Adipocyte (in vitro differentiated cells): ENCODE measurements around the gene RAVER1.
A peak's percentile ranks its signal among the peaks of the same experiment; 100 is the strongest.
"Not testable (repeated sequence)": the region's sequence is repeated elsewhere in the genome, so short reads cannot be mapped to it uniquely, and the experiment has no call there.

Source experiments
- DNase-seq: peaks from one replicate; pipeline ENCODE4 v3.0.0-alpha.2; 2015; ENCODE audit warnings: low read depth
- H3K27me3 ChIP-seq: replicated peaks from 2 replicates; pipeline ENCODE4 v1.7.0; 2013; ENCODE audit warnings: mild to moderate bottlenecking, low read length, moderate library complexity; ENCODE audit not compliant: control insufficient read depth, insufficient read depth
- H3K36me3 ChIP-seq: 2 replicates; pipeline ENCODE4 v1.7.0; 2013; ENCODE audit warnings: low read length, mild to moderate bottlenecking, moderate library complexity; ENCODE audit not compliant: control insufficient read depth, insufficient read depth, severe bottlenecking
- H3K4me1 ChIP-seq: 2 replicates; pipeline ENCODE4 v1.7.0; 2013; ENCODE audit warnings: mild to moderate bottlenecking, low read length, moderate library complexity; ENCODE audit not compliant: control insufficient read depth, insufficient read depth
- H3K4me3 ChIP-seq: 2 replicates; pipeline ENCODE4 v1.7.0; 2013; ENCODE audit warnings: mild to moderate bottlenecking, low read length, moderate library complexity
- H3K9ac ChIP-seq: 2 replicates; pipeline ENCODE4 v1.7.0; 2013; ENCODE audit warnings: mild to moderate bottlenecking, low read length, moderate library complexity
- H3K9me3 ChIP-seq: 2 replicates; pipeline ENCODE4 v1.7.0; 2013; ENCODE audit warnings: mild to moderate bottlenecking, low read length, moderate library complexity; ENCODE audit not compliant: control insufficient read depth

RAVER1 gene, protein sequence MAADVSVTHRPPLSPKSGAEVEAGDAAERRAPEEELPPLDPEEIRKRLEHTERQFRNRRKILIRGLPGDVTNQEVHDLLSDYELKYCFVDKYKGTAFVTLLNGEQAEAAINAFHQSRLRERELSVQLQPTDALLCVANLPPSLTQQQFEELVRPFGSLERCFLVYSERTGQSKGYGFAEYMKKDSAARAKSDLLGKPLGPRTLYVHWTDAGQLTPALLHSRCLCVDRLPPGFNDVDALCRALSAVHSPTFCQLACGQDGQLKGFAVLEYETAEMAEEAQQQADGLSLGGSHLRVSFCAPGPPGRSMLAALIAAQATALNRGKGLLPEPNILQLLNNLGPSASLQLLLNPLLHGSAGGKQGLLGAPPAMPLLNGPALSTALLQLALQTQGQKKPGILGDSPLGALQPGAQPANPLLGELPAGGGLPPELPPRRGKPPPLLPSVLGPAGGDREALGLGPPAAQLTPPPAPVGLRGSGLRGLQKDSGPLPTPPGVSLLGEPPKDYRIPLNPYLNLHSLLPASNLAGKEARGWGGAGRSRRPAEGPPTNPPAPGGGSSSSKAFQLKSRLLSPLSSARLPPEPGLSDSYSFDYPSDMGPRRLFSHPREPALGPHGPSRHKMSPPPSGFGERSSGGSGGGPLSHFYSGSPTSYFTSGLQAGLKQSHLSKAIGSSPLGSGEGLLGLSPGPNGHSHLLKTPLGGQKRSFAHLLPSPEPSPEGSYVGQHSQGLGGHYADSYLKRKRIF

GRCh38 chr19:10332965-10333757 lies at the start of gene RAVER1:
Gene RAVER1 (minus strand): TSS chr19:10333529. CDS start chr19:10333507, 22 bp downstream.
- H3K9ac ChIP-seq: peak within 1 kb of the TSS; percentile 91
- peaks cover 11% of the 10 kb centered on the region for H3K4me1 ChIP-seq
- peak; percentile 99 for DNase-seq
- H3K4me3 ChIP-seq: peak within 1 kb of the TSS; percentile 88
- no peaks in the 10 kb centered on the region for H3K9me3 ChIP-seq
- no peaks in the 10 kb centered on the region for H3K27me3 ChIP-seq
- H3K36me3 ChIP-seq: peaks cover 22% of the 10 kb centered on the region

GRCh38 chr19:10383223-10383499 lies 49.8 kb upstream of the RAVER1 start:
- DNase-seq, H3K36me3 ChIP-seq, H3K4me3 ChIP-seq, H3K9me3 ChIP-seq, H3K9ac ChIP-seq, H3K27me3 ChIP-seq: not testable (repeated sequence)
- H3K4me1 ChIP-seq: peaks cover 12% of the 10 kb centered on the region

DNA sequence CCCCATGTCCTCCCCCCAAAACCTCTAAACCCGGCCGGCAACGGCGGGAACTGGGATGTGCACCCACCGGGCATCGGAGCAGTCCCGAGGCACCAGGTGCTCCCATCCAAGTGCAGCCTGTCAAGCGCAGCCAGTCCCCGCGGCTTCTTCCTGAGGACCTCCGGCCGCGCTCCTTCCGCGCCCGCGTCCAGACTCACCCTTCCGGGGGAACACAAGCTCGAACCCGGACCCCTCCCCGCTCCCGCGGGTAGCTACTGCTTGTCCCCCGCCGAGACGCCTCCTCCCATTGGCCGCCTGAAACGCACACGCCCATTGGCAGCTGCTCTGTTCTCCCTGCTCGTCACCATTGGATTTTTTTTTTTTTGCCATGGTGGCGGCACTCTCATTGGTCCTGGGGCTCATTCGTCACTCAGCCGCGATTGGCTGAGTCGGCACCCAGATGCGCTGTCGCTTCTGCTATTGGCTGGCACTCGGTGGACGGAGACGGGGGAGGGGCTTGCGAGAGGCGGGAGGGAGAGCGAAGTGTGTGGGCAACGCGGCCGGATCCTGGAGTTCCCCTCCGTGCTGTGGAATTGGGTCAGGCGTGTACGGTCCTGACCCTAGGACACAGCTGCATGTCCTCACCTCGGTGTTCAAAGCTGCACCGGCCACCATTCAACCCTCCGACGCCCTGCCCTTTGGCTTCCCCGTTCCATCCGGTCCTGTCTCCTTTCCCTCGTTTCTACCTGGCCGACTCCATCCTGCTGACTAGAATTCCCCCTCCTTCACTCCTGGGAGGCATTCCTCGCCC lies 47.2 kb upstream of the RAVER1 start, which contains the start of gene TYK2:
Gene TYK2 (minus strand): TSS at position 260 of the 790 bp plus-strand sequence. CDS start 2,166 bp downstream, outside the sequence.
- Histone ChIP-seq H3K36me3 (peaks cover 12% of the 10 kb centered on the region), H3K4me1 (peaks cover 12% of the 10 kb centered on the region), H3K9me3 (no peaks in the 10 kb centered on the region), H3K4me3 (peak within 1 kb of the TSS; percentile 88), H3K9ac (peak within 1 kb of the TSS; percentile 90), H3K27me3 (no peaks in the 10 kb centered on the region)
- DNase-seq: peak; percentile 99

DNA sequence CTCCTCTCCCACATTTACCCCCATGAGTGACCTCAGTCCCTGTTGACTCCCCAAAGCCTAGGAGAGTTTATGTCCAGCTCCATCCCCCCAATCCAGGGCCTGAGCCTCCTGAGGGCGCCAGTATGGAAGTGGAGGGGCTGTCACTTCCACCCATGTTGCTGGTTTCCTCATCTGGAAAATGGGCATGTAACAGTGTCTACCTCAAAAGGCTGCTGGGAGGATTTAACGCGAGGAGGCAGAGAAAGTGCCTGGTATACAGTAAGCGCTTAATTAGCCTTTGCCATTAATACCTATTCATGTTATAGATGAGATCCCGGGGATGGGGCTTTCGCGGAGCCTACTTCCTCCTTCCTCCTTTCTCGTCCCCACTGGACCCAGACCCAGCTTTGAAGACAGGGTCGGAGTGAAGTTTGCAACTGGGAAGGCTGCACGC lies 46.6 kb upstream of the RAVER1 start:
- DNase-seq: peak; percentile 32
- H3K4me3 ChIP-seq: peak overlapping the region; percentile 88
- H3K27me3 ChIP-seq: no peaks in the 10 kb centered on the region
- H3K4me1 ChIP-seq: peaks cover 12% of the 10 kb centered on the region
- peaks cover 17% of the 10 kb centered on the region for H3K36me3 ChIP-seq
- H3K9ac ChIP-seq: peak overlapping the region; percentile 90
- no peaks in the 10 kb centered on the region for H3K9me3 ChIP-seq

- H3K4me3 ChIP-seq: no peak overlapping the region
- H3K9me3 ChIP-seq: no peaks in the 10 kb centered on the region
- peaks cover 23% of the 10 kb centered on the region for H3K36me3 ChIP-seq
- peaks cover 12% of the 10 kb centered on the region for H3K4me1 ChIP-seq
- no peak overlapping the region for H3K9ac ChIP-seq
- H3K27me3 ChIP-seq: no peaks in the 10 kb centered on the region
- DNase-seq: no peak
These were observed 44.8 kb upstream of the RAVER1 start for GRCh38 chr19:10378124-10378523.

DNA sequence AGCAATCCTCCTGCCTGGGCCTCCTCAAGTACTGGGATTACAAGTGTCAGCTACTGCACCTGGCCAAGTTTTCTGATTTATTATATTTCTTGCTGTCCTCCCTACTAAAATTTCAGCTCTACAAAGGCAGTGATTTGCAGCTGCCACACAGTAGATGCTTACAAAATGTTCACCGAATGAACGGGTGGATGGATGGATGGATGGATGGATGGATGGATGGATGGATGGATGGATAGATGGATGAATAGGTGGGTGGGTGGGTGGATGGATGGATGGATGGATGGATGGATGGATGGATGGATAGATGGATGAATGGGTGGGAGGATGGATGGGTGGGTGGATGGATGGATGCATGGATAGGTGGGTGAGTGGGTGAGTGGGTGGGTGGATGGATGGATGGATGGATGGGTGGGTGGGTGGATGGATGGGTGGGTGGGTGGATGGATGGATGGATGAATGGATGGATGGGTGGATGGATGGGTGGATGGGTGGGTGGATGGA lies 43.9 kb upstream of the RAVER1 start:
- H3K9ac ChIP-seq, H3K9me3 ChIP-seq, H3K4me3 ChIP-seq, H3K27me3 ChIP-seq, DNase-seq: not testable (repeated sequence)
- H3K4me1 ChIP-seq: peaks cover 12% of the 10 kb centered on the region
- peaks cover 23% of the 10 kb centered on the region for H3K36me3 ChIP-seq

GRCh38 chr19:10374931-10375330 lies 41.6 kb upstream of the RAVER1 start:
- Histone ChIP-seq H3K9ac (no peak overlapping the region), H3K36me3 (peaks cover 27% of the 10 kb centered on the region), H3K27me3 (no peaks in the 10 kb centered on the region), H3K4me1 (peaks cover 6% of the 10 kb centered on the region), H3K4me3 (no peak overlapping the region), H3K9me3 (no peaks in the 10 kb centered on the region)
- DNase-seq: no peak

DNA sequence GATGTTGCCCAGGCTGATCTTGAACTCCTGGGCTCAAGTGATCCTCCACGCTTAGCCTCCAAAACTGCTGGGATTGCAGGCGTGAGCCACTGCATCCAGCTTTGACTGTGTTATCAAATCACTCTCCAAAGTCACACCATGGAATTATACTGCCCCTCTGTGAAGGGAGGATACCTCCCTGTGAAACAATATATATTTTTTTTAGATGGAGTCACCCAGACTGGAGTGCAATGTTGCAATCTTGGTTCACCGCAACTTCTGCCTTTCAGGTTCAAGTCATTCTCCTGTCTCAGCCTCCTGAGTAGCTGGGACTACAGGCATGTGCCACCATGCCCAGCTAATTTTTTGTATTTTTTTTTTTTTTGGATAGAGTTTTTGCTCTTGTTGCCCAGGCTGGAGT lies 39.4 kb upstream of the RAVER1 start:
- no peak for DNase-seq
- H3K36me3 ChIP-seq: peaks cover 36% of the 10 kb centered on the region
- H3K9me3 ChIP-seq: no peaks in the 10 kb centered on the region
- H3K4me1 ChIP-seq: no peaks in the 10 kb centered on the region
- no peaks in the 10 kb centered on the region for H3K27me3 ChIP-seq
- H3K9ac ChIP-seq: no peak overlapping the region
- H3K4me3 ChIP-seq: no peak overlapping the region

DNA sequence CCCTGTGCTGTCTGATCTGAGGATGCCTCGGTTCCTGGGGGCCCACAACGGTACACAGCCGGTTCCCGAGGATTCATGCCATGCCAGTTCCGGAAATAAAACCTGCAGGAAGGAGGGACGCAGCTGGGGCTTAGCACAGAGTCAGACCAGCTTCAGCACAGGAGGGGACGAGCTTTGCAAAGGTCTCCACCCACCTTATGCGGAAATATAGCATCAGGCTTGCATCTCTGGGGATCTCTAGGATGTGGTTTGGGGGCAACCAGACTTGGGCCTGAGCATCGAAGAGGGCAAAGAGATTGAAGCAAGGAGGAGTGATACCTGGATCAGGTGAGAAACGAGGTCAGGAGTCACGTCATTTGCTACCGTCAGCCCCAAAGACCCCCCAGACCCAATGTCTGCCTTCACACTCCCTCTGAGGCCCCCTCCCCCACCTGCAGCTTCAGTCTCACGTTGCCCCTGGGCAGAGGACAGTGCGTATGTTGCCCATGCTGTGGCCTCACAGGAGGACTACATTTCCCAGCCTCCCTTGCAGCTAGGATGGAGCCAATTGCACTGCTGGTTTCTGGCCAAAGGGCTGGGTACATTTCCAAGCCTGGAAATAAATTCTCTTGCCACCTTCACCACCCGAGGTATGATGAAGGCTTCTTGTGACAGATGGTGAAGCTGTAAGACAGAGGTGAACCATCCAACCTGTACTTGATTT lies 34.9 kb upstream of the RAVER1 start:
- no peaks in the 10 kb centered on the region for H3K27me3 ChIP-seq
- H3K9ac ChIP-seq: no peak overlapping the region
- peaks cover 52% of the 10 kb centered on the region for H3K36me3 ChIP-seq
- no peak for DNase-seq
- no peaks in the 10 kb centered on the region for H3K4me1 ChIP-seq
- no peak overlapping the region for H3K4me3 ChIP-seq
- no peaks in the 10 kb centered on the region for H3K9me3 ChIP-seq

- not testable (repeated sequence) for H3K9me3 ChIP-seq, H3K9ac ChIP-seq, H3K27me3 ChIP-seq, H3K4me3 ChIP-seq, DNase-seq, H3K4me1 ChIP-seq
- H3K36me3 ChIP-seq: peaks cover 55% of the 10 kb centered on the region
These were observed 33.7 kb upstream of the RAVER1 start for GRCh38 chr19:10366950-10367512.
